Liver (tissue), 9 donors: ENCODE measurements around the gene SLAIN1. TPM values are rescaled to one million over a fixed set of nuclear protein-coding genes. Genes with fewer than 3 reads are reported as not detected.

Source experiments
- DNase-seq: peaks from one replicate; pipeline ENCODE4 v3.0.0-alpha.2; 2017; ENCODE audit warnings: low spot score
- H3K27ac ChIP-seq, 2 donors: one replicate each; pipeline ENCODE4 v1.7.0; 2013; ENCODE audit warnings: inconsistent platforms in 2 of 2, low read length in 2 of 2, control low read depth in 1 of 2, low read depth in 1 of 2, mild to moderate bottlenecking in 1 of 2
- H3K27me3 ChIP-seq, 4 donors: one replicate each; pipeline versions ENCODE4 v1.6.1 to v1.7.0; 2013; ENCODE audit warnings: low read length in 3 of 4, inconsistent platforms in 1 of 4, mild to moderate bottlenecking in 1 of 4, moderate library complexity in 1 of 4; ENCODE audit not compliant: control insufficient read depth in 4 of 4, insufficient read depth in 4 of 4
- H3K36me3 ChIP-seq, 4 donors: one replicate each; pipeline versions ENCODE4 v1.6.1 to v1.7.0; 2013; ENCODE audit warnings: low read length in 3 of 4, mild to moderate bottlenecking in 3 of 4, low read depth in 1 of 4, moderate library complexity in 1 of 4; ENCODE audit not compliant: control insufficient read depth in 4 of 4, insufficient read depth in 3 of 4
- H3K4me1 ChIP-seq, 4 donors: one replicate each; pipeline versions ENCODE4 v1.6.1 to v1.7.0; 2013; ENCODE audit warnings: low read length in 3 of 4, mild to moderate bottlenecking in 3 of 4, moderate library complexity in 1 of 4; ENCODE audit not compliant: control insufficient read depth in 4 of 4, insufficient read depth in 4 of 4
- H3K4me3 ChIP-seq, 3 donors: one replicate each; pipeline versions ENCODE4 v1.6.1 to v1.7.0; 2013; ENCODE audit warnings: low read length in 3 of 3, control low read depth in 1 of 3, low read depth in 1 of 3, mild to moderate bottlenecking in 1 of 3
- H3K9ac ChIP-seq, 2 donors: one replicate each; pipeline ENCODE4 v1.7.0; 2013; ENCODE audit warnings: low read length in 2 of 2, mild to moderate bottlenecking in 2 of 2, moderate library complexity in 2 of 2, control low read depth in 1 of 2, low read depth in 1 of 2
- H3K9me3 ChIP-seq, 4 donors: one replicate each; pipeline versions ENCODE4 v1.6.1 to v1.7.0; 2013; ENCODE audit warnings: low read length in 3 of 4; ENCODE audit not compliant: control insufficient read depth in 4 of 4
- EGR1 ChIP-seq, 2 donors: IDR thresholded peaks; 2 replicates each; pipeline ENCODE4 v1.6.1; 2016 to 2018; ENCODE audit warnings: antibody characterized with exemption in 2 of 2, low read depth in 2 of 2
- FOXA2 ChIP-seq: IDR thresholded peaks from 2 replicates; pipeline ENCODE4 v1.6.1; 2016; ENCODE audit warnings: antibody characterized with exemption
- GABPA ChIP-seq, 2 donors: IDR thresholded peaks in 1 of 2; conservative IDR thresholded peaks in 1 of 2; 2 replicates each; pipeline ENCODE4 v1.6.1; 2016; ENCODE audit warnings: antibody characterized with exemption in 2 of 2, mild to moderate bottlenecking in 1 of 2, moderate library complexity in 1 of 2
- HNF4A ChIP-seq, 2 donors: conservative IDR thresholded peaks; 2 replicates each; pipeline ENCODE4 v1.6.1; 2016; ENCODE audit warnings: antibody characterized with exemption in 2 of 2, mild to moderate bottlenecking in 2 of 2
- HNF4G ChIP-seq: IDR thresholded peaks from 2 replicates; pipeline ENCODE4 v1.6.1; 2016; ENCODE audit warnings: antibody characterized with exemption
- JUND ChIP-seq, 2 donors: IDR thresholded peaks; 2 replicates each; pipeline ENCODE4 v1.6.1; 2016; ENCODE audit warnings: antibody characterized with exemption in 2 of 2
- NR2F2 ChIP-seq: IDR thresholded peaks from 2 replicates; pipeline ENCODE4 v1.6.1; 2016; ENCODE audit warnings: antibody characterized with exemption
- RAD21 ChIP-seq, 2 donors: IDR thresholded peaks; 2 replicates each; pipeline ENCODE4 v1.6.1; 2016; ENCODE audit warnings: antibody characterized with exemption in 2 of 2, mild to moderate bottlenecking in 2 of 2
- REST ChIP-seq: IDR thresholded peaks from 2 replicates; pipeline ENCODE4 v1.6.1; 2016; ENCODE audit warnings: antibody characterized with exemption, mild to moderate bottlenecking
- SP1 ChIP-seq: IDR thresholded peaks from 2 replicates; pipeline ENCODE4 v1.6.1; 2018; ENCODE audit warnings: antibody characterized with exemption, mild to moderate bottlenecking
- YY1 ChIP-seq: IDR thresholded peaks from 2 replicates; pipeline ENCODE4 v1.6.1; 2016; ENCODE audit warnings: antibody characterized with exemption, mild to moderate bottlenecking
- WGBS: extraction: QIAGEN DNeasy Blood & Tissue Kit; methylation state at CpG from one replicate; pipeline ENCODE4 v1.1.7; 2013; 5-methylcytosine and 5-hydroxymethylcytosine counted together
- polyA plus RNA-seq, 2 donors: library from polyadenylated mRNA; stranded (reverse) in 1 of 2; unstranded in 1 of 2; fragments of 200-250 nt in 1 of 2; fragments of >200 nt in 1 of 2; fragmentation: Nextera tagmentation in 1 of 2; extraction: Ambion mirVana in 1 of 2; gene quantifications; one replicate each; pipeline versions ENCODE4 v1.2.1 to v1.2.3, GENCODE V29; 2013 to 2015
- total RNA-seq, 2 donors: library from RNA; depleted of rRNA; stranded (reverse); fragments of >200 nt; gene quantifications; one replicate each; pipeline ENCODE4 v1.2.3, GENCODE V29; 2014
- TF ChIP-seq, protein P1 (sequence below): IDR thresholded peaks from 2 replicates; pipeline ENCODE4 v1.6.1; 2016; ENCODE audit warnings: antibody characterized with exemption
- TF ChIP-seq, protein P2 (sequence below): IDR thresholded peaks from 2 replicates; pipeline ENCODE4 v1.6.1; 2016; ENCODE audit warnings: antibody characterized with exemption
- TF ChIP-seq, protein P3 (sequence below): IDR thresholded peaks from 2 replicates; pipeline ENCODE4 v1.6.1; 2016; ENCODE audit warnings: antibody characterized with exemption
- TF ChIP-seq, protein P4 (sequence below): fragments of 150-350 bp; IDR thresholded peaks from 2 replicates; pipeline ENCODE4 v1.5.1; 2017; ENCODE audit warnings: improper control_type of control experiment, low read depth, low read length; ENCODE audit not compliant: missing input control
- donor health status: healthy.
- donor health status: healthy.
- donor health status: healthy.
- donor health status: healthy.
- donor health status: healthy.

SLAIN1 gene
- total and polyA plus RNA-seq, 4 donors: 1.9 to 7.9 (median 7.1) TPM

DNA sequence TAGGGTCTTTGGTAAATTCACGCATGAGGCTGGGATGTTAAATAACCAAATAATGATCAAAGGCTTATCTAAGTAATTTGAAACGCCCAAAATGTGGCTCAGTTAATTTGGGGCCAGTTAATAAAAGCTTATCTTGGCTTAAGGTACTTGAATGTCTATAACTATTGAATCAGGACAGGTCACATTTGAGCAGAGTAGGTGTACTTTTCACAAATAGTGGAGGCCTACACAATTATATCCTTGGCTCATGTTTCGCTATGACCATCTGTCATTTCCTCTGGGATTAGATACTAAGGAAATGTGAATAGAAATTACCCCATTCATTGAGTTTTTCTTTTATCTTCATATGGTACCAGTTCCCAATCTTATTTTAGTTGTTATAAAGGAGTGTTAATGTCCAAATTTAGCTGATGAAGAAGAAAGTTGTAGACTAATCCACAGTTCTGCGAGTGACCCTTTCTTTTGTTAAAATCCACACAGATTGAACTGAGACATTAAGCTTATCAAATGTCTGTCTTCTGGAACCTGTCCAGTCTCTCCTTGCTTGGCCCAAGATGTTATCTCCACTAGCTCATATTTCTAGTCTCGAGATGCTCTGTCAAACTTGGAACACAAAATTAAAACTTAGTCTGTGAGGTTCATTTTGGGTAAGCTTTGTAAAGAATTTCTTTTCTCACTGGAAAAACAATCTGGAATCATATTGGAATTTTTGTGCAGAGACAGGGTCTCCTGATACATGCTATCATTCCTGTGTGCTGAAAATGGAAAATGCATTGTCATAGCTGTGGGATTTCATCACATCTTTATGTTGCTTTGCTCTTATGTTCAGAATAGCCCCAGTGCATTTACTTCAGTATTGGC lies 31.0 kb downstream of the SLAIN1 start:
- no peak for DNase-seq
- H3K9me3 ChIP-seq: no peaks in the 10 kb centered on the region
- no peaks in the 10 kb centered on the region for H3K4me1 ChIP-seq
- no peak overlapping the region for H3K9ac ChIP-seq
- 93% methylated on average over 5 of the region's 5 CpGs for WGBS
- H3K27me3 ChIP-seq: no peaks in the 10 kb centered on the region
- no peak for TF ChIP-seq RAD21 (IDR thresholded peaks at IDR 0.05)
- TF ChIP-seq SP1: no peak
- no peak for TF ChIP-seq HNF4A (conservative IDR thresholded peaks at IDR 0.05)
- TF ChIP-seq, protein P1, sequence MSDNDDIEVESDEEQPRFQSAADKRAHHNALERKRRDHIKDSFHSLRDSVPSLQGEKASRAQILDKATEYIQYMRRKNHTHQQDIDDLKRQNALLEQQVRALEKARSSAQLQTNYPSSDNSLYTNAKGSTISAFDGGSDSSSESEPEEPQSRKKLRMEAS: no peak
- TF ChIP-seq NR2F2: no peak
- no peak for TF ChIP-seq FOXA2
- no peak for TF ChIP-seq HNF4G
- TF ChIP-seq, protein P2, sequence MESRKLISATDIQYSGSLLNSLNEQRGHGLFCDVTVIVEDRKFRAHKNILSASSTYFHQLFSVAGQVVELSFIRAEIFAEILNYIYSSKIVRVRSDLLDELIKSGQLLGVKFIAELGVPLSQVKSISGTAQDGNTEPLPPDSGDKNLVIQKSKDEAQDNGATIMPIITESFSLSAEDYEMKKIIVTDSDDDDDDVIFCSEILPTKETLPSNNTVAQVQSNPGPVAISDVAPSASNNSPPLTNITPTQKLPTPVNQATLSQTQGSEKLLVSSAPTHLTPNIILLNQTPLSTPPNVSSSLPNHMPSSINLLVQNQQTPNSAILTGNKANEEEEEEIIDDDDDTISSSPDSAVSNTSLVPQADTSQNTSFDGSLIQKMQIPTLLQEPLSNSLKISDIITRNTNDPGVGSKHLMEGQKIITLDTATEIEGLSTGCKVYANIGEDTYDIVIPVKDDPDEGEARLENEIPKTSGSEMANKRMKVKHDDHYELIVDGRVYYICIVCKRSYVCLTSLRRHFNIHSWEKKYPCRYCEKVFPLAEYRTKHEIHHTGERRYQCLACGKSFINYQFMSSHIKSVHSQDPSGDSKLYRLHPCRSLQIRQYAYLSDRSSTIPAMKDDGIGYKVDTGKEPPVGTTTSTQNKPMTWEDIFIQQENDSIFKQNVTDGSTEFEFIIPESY: no peak
- TF ChIP-seq, protein P3, sequence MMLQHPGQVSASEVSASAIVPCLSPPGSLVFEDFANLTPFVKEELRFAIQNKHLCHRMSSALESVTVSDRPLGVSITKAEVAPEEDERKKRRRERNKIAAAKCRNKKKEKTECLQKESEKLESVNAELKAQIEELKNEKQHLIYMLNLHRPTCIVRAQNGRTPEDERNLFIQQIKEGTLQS: no peak
- TF ChIP-seq, protein P4, sequence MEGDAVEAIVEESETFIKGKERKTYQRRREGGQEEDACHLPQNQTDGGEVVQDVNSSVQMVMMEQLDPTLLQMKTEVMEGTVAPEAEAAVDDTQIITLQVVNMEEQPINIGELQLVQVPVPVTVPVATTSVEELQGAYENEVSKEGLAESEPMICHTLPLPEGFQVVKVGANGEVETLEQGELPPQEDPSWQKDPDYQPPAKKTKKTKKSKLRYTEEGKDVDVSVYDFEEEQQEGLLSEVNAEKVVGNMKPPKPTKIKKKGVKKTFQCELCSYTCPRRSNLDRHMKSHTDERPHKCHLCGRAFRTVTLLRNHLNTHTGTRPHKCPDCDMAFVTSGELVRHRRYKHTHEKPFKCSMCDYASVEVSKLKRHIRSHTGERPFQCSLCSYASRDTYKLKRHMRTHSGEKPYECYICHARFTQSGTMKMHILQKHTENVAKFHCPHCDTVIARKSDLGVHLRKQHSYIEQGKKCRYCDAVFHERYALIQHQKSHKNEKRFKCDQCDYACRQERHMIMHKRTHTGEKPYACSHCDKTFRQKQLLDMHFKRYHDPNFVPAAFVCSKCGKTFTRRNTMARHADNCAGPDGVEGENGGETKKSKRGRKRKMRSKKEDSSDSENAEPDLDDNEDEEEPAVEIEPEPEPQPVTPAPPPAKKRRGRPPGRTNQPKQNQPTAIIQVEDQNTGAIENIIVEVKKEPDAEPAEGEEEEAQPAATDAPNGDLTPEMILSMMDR: no peak
- H3K27ac ChIP-seq: no peak overlapping the region
- H3K4me3 ChIP-seq: no peak overlapping the region
- peaks cover 0 to 3% (median 1%) of the 10 kb centered on the region in 4 donors for H3K36me3 ChIP-seq

DNA sequence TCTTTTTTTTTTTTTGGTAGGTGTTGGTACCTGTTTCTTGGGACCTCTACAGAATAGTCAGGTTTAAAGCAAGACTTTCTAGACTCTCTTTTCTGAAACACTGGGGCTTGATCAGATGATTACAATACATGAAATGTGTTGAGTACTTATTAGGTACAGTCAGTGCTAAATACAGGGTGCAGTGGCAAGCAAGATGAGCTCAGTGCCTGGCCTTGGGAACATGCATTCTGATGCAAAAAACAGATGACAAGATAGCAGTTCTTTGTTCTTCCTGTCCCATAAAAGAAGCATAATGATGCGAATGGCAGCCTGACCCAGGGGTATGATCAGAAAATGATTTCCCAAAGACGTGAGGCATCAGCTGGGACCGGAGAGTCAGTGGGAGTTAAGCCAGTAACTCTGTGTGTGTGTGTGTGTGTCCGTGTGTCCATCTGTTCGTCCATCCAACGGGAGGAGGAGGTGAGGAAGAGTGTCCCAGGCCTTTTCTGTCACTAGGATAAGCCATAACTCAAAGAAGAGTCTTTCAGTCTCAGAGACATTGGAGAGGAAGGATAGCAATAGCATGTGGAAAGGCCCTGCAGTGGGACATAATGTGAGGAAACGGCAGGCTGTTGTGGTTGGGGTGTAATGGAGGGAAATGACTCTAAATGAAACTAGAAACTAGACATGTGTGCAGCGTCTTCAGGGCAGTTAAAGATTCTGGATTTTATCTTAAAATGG lies 32.2 kb downstream of the SLAIN1 start:
- Histone ChIP-seq H3K36me3 (peaks cover 0 to 3% (median 0%) of the 10 kb centered on the region in 4 donors), H3K4me1 (no peaks in the 10 kb centered on the region), H3K4me3 (no peak overlapping the region), H3K9me3 (no peaks in the 10 kb centered on the region), H3K9ac (no peak overlapping the region), H3K27ac (no peak overlapping the region), H3K27me3 (no peaks in the 10 kb centered on the region)
- no peak for DNase-seq
- 88% methylated on average over 8 of the region's 8 CpGs for WGBS
- TF ChIP-seq, protein P1: no peak
- TF ChIP-seq GABPA (IDR thresholded peaks at IDR 0.05 in 1 of 2, conservative IDR thresholded peaks at IDR 0.05 in 1 of 2) (no peak), EGR1 (IDR thresholded peaks at IDR 0.05; ENCODE audit: low read depth in 2 of 2) (no peak), NR2F2 (no peak), YY1 (no peak), HNF4A (conservative IDR thresholded peaks at IDR 0.05) (no peak), JUND (IDR thresholded peaks at IDR 0.05) (no peak), FOXA2 (no peak), REST (no peak)
- TF ChIP-seq, protein P3: no peak
- TF ChIP-seq, protein P2: no peak
